ENCODE results near the gene MYO18B.

- no peak for TF ChIP-seq ZBTB7A (IDR thresholded peaks at IDR 0.05; ENCODE audit: low read depth)
- TF ChIP-seq MAX (IDR thresholded peaks at IDR 0.05): no peak
- no peak for TF ChIP-seq FOXM1 (IDR thresholded peaks at IDR 0.05; ENCODE audit: borderline replicate concordance, low read depth)
- no peak for TF ChIP-seq REST (IDR thresholded peaks at IDR 0.05; ENCODE audit: low read depth)
- no peak for TF ChIP-seq CREB1 (IDR thresholded peaks at IDR 0.05; ENCODE audit: low read depth)
- TF ChIP-seq CEBPB (IDR thresholded peaks at IDR 0.05): no peak
- TF ChIP-seq RAD21 (IDR thresholded peaks at IDR 0.05; ENCODE audit: low read depth): no peak
- no peak for TF ChIP-seq NFIC (IDR thresholded peaks at IDR 0.05)
- no peak for TF ChIP-seq TAF1 (IDR thresholded peaks at IDR 0.05; ENCODE audit: low read depth)
Measured at GRCh38 chr22:26057731-26058130, 315.7 kb downstream of the MYO18B start.
